IPS-20b (cell line): Measurements from ENCODE around the gene FRY.

ENCODE experiments used
- H3K27ac ChIP-seq: one replicate; pipeline ENCODE4 v1.5.1; 2013; ENCODE audit warnings: low read length
- H3K27me3 ChIP-seq: 2 replicates; pipeline ENCODE4 v1.6.1; 2013; ENCODE audit warnings: mild to moderate bottlenecking, low read length, inconsistent platforms; ENCODE audit not compliant: insufficient read depth
- H3K36me3 ChIP-seq: 2 replicates; pipeline ENCODE4 v1.6.1; 2013; ENCODE audit warnings: low read depth, mild to moderate bottlenecking, inconsistent platforms, low read length, moderate library complexity; ENCODE audit not compliant: insufficient read depth
- H3K4me1 ChIP-seq: 2 replicates; pipeline ENCODE4 v1.6.1; 2013; ENCODE audit warnings: mild to moderate bottlenecking, control low read depth, inconsistent platforms, low read length, moderate library complexity; ENCODE audit not compliant: insufficient read depth
- H3K4me3 ChIP-seq: 2 replicates; pipeline ENCODE4 v1.5.1; 2013; ENCODE audit warnings: mild to moderate bottlenecking, low read length, inconsistent platforms
- H3K9ac ChIP-seq: 2 replicates; pipeline ENCODE4 v1.6.1; 2013; ENCODE audit warnings: low read depth, mild to moderate bottlenecking, inconsistent platforms, low read length, moderate library complexity
- H3K9me3 ChIP-seq: 2 replicates; pipeline ENCODE4 v1.6.1; 2013; ENCODE audit warnings: mild to moderate bottlenecking, low read depth, low read length, inconsistent platforms; ENCODE audit not compliant: insufficient read depth

The FRY gene

GRCh38 chr13:32255724-32256109 lies 224.1 kb downstream of the FRY start:
- Histone ChIP-seq H3K9me3 (no peaks in the 10 kb centered on the region), H3K27me3 (no peaks in the 10 kb centered on the region), H3K4me1 (no peaks in the 10 kb centered on the region), H3K36me3 (no peaks in the 10 kb centered on the region), H3K9ac (no peak overlapping the region), H3K27ac (no peak overlapping the region), H3K4me3 (no peak overlapping the region)

GRCh38 chr13:32256243-32256642 lies 224.7 kb downstream of the FRY start:
- no peak overlapping the region for H3K27ac ChIP-seq
- H3K36me3 ChIP-seq, result no peaks in the 10 kb centered on the region
- no peaks in the 10 kb centered on the region for H3K27me3 ChIP-seq
- H3K9me3 ChIP-seq, result no peaks in the 10 kb centered on the region
- no peaks in the 10 kb centered on the region for H3K4me1 ChIP-seq
- no peak overlapping the region for H3K4me3 ChIP-seq
- no peak overlapping the region for H3K9ac ChIP-seq

GRCh38 chr13:32257649-32258048 lies 226.1 kb downstream of the FRY start:
- H3K27ac ChIP-seq, result no peak overlapping the region
- no peaks in the 10 kb centered on the region for H3K36me3 ChIP-seq
- no peaks in the 10 kb centered on the region for H3K9me3 ChIP-seq
- no peaks in the 10 kb centered on the region for H3K27me3 ChIP-seq
- H3K9ac ChIP-seq, result no peak overlapping the region
- H3K4me3 ChIP-seq, result no peak overlapping the region
- H3K4me1 ChIP-seq, result no peaks in the 10 kb centered on the region

- Histone ChIP-seq H3K9ac (no peak overlapping the region), H3K27me3 (no peaks in the 10 kb centered on the region), H3K4me1 (no peaks in the 10 kb centered on the region), H3K4me3 (no peak overlapping the region), H3K36me3 (no peaks in the 10 kb centered on the region), H3K9me3 (no peaks in the 10 kb centered on the region), H3K27ac (no peak overlapping the region)
Measured at GRCh38 chr13:32259116-32259515, 227.5 kb downstream of the FRY start.

GRCh38 chr13:32261567-32261966 lies 230.0 kb downstream of the FRY start:
- Histone ChIP-seq H3K27ac (no peak overlapping the region), H3K27me3 (no peaks in the 10 kb centered on the region), H3K4me3 (no peak overlapping the region), H3K9me3 (no peaks in the 10 kb centered on the region), H3K9ac (no peak overlapping the region), H3K36me3 (no peaks in the 10 kb centered on the region), H3K4me1 (no peaks in the 10 kb centered on the region)

GRCh38 chr13:32262165-32262564 lies 230.6 kb downstream of the FRY start:
- H3K27ac ChIP-seq, result no peak overlapping the region
- H3K4me1 ChIP-seq, result no peaks in the 10 kb centered on the region
- H3K36me3 ChIP-seq, result no peaks in the 10 kb centered on the region
- H3K27me3 ChIP-seq, result no peaks in the 10 kb centered on the region
- H3K4me3 ChIP-seq, result no peak overlapping the region
- no peaks in the 10 kb centered on the region for H3K9me3 ChIP-seq
- H3K9ac ChIP-seq, result no peak overlapping the region

GRCh38 chr13:32262619-32263018 lies 231.0 kb downstream of the FRY start:
- no peaks in the 10 kb centered on the region for H3K9me3 ChIP-seq
- H3K36me3 ChIP-seq, result no peaks in the 10 kb centered on the region
- H3K9ac ChIP-seq, result no peak overlapping the region
- no peak overlapping the region for H3K27ac ChIP-seq
- no peak overlapping the region for H3K4me3 ChIP-seq
- no peaks in the 10 kb centered on the region for H3K4me1 ChIP-seq
- H3K27me3 ChIP-seq, result no peaks in the 10 kb centered on the region

- no peaks in the 10 kb centered on the region for H3K9me3 ChIP-seq
- H3K4me1 ChIP-seq, result no peaks in the 10 kb centered on the region
- H3K36me3 ChIP-seq, result no peaks in the 10 kb centered on the region
- H3K9ac ChIP-seq, result no peak overlapping the region
- H3K27ac ChIP-seq, result no peak overlapping the region
- no peaks in the 10 kb centered on the region for H3K27me3 ChIP-seq
- H3K4me3 ChIP-seq, result no peak overlapping the region
Measured at GRCh38 chr13:32264407-32264806, 232.8 kb downstream of the FRY start.

GRCh38 chr13:32265726-32266125 lies 234.2 kb downstream of the FRY start:
- H3K9ac ChIP-seq, result no peak overlapping the region
- H3K36me3 ChIP-seq, result no peaks in the 10 kb centered on the region
- no peak overlapping the region for H3K27ac ChIP-seq
- H3K4me3 ChIP-seq, result no peak overlapping the region
- no peaks in the 10 kb centered on the region for H3K4me1 ChIP-seq
- H3K9me3 ChIP-seq, result no peaks in the 10 kb centered on the region
- H3K27me3 ChIP-seq, result no peaks in the 10 kb centered on the region

- Histone ChIP-seq H3K36me3 (no peaks in the 10 kb centered on the region), H3K27me3 (no peaks in the 10 kb centered on the region), H3K9me3 (no peaks in the 10 kb centered on the region), H3K4me1 (no peaks in the 10 kb centered on the region), H3K9ac (no peak overlapping the region), H3K4me3 (no peak overlapping the region), H3K27ac (no peak overlapping the region)
Measured at GRCh38 chr13:32266130-32266529, 234.6 kb downstream of the FRY start.

- Histone ChIP-seq H3K27ac (no peak overlapping the region), H3K36me3 (no peaks in the 10 kb centered on the region), H3K9ac (no peak overlapping the region), H3K9me3 (no peaks in the 10 kb centered on the region), H3K27me3 (no peaks in the 10 kb centered on the region), H3K4me3 (no peak overlapping the region), H3K4me1 (no peaks in the 10 kb centered on the region)
Measured at GRCh38 chr13:32267836-32268439, 236.4 kb downstream of the FRY start.

- H3K9ac ChIP-seq, result no peak overlapping the region
- no peaks in the 10 kb centered on the region for H3K9me3 ChIP-seq
- H3K4me3 ChIP-seq, result no peak overlapping the region
- no peak overlapping the region for H3K27ac ChIP-seq
- no peaks in the 10 kb centered on the region for H3K36me3 ChIP-seq
- no peaks in the 10 kb centered on the region for H3K27me3 ChIP-seq
- H3K4me1 ChIP-seq, result no peaks in the 10 kb centered on the region
Measured at GRCh38 chr13:32272021-32272683, 240.6 kb downstream of the FRY start.
